Astrocyte (in vitro differentiated cells and primary cell): Measurements from ENCODE around the gene GMPR2. TPM values are rescaled to one million over a fixed set of nuclear protein-coding genes. Genes with fewer than 3 reads are reported as not detected.

Source experiments
- DNase-seq: peaks from one replicate; pipeline ENCODE4 v3.0.0-alpha.2; 2010; ENCODE audit warnings: low read depth
- FAIRE-seq: peaks from 2 replicates; lab custom pipeline; 2011; peaks lifted over from hg19 to GRCh38; lab: Jason Lieb, UNC
- H2AFZ ChIP-seq: 2 replicates; pipeline ENCODE4 v1.6.0; 2012; ENCODE audit warnings: low read depth, low read length, inconsistent platforms
- H3K27ac ChIP-seq: 2 replicates; pipeline ENCODE4 v1.5.1; 2011; ENCODE audit warnings: low read depth, low read length, inconsistent platforms
- H3K27me3 ChIP-seq: 2 replicates; pipeline ENCODE4 v1.6.0; 2011; ENCODE audit warnings: low read length, inconsistent platforms; ENCODE audit not compliant: insufficient read depth
- H3K36me3 ChIP-seq: 2 replicates; pipeline ENCODE4 v1.5.1; 2011; ENCODE audit warnings: low read length, inconsistent platforms; ENCODE audit not compliant: insufficient read depth
- H3K4me1 ChIP-seq: 2 replicates; pipeline ENCODE4 v1.5.1; 2011; ENCODE audit warnings: low read length, inconsistent platforms; ENCODE audit not compliant: insufficient read depth
- H3K4me2 ChIP-seq: 2 replicates; pipeline ENCODE4 v1.6.0; 2012; ENCODE audit warnings: low read length, inconsistent platforms
- H3K4me3 ChIP-seq: 2 replicates; pipeline ENCODE4 v1.5.1; 2011; ENCODE audit warnings: low read depth, mild to moderate bottlenecking, low read length, inconsistent platforms; ENCODE audit not compliant: insufficient read depth
- H3K79me2 ChIP-seq: 2 replicates; pipeline ENCODE4 v1.6.0; 2012; ENCODE audit warnings: mild to moderate bottlenecking, low read length, inconsistent platforms; ENCODE audit not compliant: insufficient read depth
- H3K9ac ChIP-seq: 2 replicates; pipeline ENCODE4 v1.6.0; 2012; ENCODE audit warnings: mild to moderate bottlenecking, low read length, inconsistent platforms
- H3K9me3 ChIP-seq: 2 replicates; pipeline ENCODE4 v1.5.1; 2012; ENCODE audit warnings: low read depth, mild to moderate bottlenecking, low read length, inconsistent platforms; ENCODE audit not compliant: insufficient read depth
- H4K20me1 ChIP-seq: 2 replicates; pipeline ENCODE4 v1.6.0; 2012; ENCODE audit warnings: low read length, inconsistent platforms; ENCODE audit not compliant: insufficient read depth
- H3K27ac Mint-ChIP-seq: one replicate; pipeline ENCODE4 v1.8.0; 2021; ENCODE audit warnings: mild to moderate bottlenecking, mixed read lengths; ENCODE audit not compliant: unreplicated experiment
- H3K27me3 Mint-ChIP-seq: one replicate; pipeline ENCODE4 v1.8.0; 2021; ENCODE audit warnings: low read depth, mixed read lengths; ENCODE audit not compliant: unreplicated experiment
- H3K36me3 Mint-ChIP-seq: one replicate; pipeline ENCODE4 v1.8.0; 2021; ENCODE audit warnings: low read depth, mixed read lengths; ENCODE audit not compliant: unreplicated experiment
- H3K4me1 Mint-ChIP-seq: one replicate; pipeline ENCODE4 v1.8.0; 2021; ENCODE audit warnings: low read depth, mixed read lengths; ENCODE audit not compliant: unreplicated experiment
- H3K4me3 Mint-ChIP-seq: one replicate; pipeline ENCODE4 v1.8.0; 2021; ENCODE audit warnings: mild to moderate bottlenecking, moderate library complexity, mixed read lengths; ENCODE audit not compliant: unreplicated experiment
- H3K9me3 Mint-ChIP-seq: one replicate; pipeline ENCODE4 v1.8.0; 2021; ENCODE audit warnings: mild to moderate bottlenecking, mixed read lengths; ENCODE audit not compliant: unreplicated experiment
- EZH2 ChIP-seq: IDR thresholded peaks from 2 replicates; pipeline ENCODE4 v1.6.1; 2012; ENCODE audit warnings: mild to moderate bottlenecking, low read length, inconsistent platforms; ENCODE audit not compliant: insufficient read depth
- total RNA-seq: library from RNA; stranded (reverse); gene quantifications from 2 replicates; pipeline ENCODE4 v1.2.1, GENCODE V29; 2021
- TF ChIP-seq, protein P1 (sequence below): IDR thresholded peaks from 2 replicates; pipeline ENCODE4 v1.5.1; 2011; ENCODE audit warnings: low read depth, mild to moderate bottlenecking, inconsistent platforms, low read length, moderate library complexity; ENCODE audit not compliant: insufficient read depth

Gene GMPR2
- total RNA-seq, 1 donor from 2014 or later = 66.5 TPM

DNA sequence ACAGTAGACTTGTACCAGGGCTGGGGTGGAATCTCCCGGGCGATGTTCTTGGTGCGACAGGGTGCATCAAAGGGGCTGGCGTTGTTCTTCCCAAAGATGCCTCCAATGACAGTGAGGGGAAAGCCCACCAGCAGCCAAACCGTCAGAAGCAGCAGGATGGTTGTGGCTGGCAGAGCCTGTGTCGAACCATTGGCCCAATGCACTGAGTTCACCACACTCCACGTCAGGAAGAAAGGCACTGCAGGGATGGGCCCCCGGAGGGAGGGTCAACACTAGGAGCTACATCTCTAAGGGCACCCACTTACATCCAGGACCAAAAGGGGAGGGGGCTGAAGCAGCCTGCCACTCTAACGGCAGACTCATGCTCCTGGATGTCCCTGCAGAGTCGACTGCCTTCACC, 42.3 kb upstream of the GMPR2 start:
- Histone ChIP-seq H2AFZ (no peak overlapping the region), H3K4me1 (peaks cover 17% of the 10 kb centered on the region), H3K4me3 (no peak overlapping the region), H3K27me3 (no peaks in the 10 kb centered on the region), H3K9ac (no peak overlapping the region), H3K27ac (no peak overlapping the region), H3K9me3 (no peaks in the 10 kb centered on the region), H3K4me2 (no peak overlapping the region), H3K79me2 (peaks cover 68% of the 10 kb centered on the region), H3K36me3 (peaks cover 28% of the 10 kb centered on the region), H4K20me1 (peaks cover 21% of the 10 kb centered on the region)
- Mint-ChIP-seq H3K27me3 (no peaks in the 10 kb centered on the region), H3K36me3 (peaks cover 17% of the 10 kb centered on the region), H3K4me1 (peaks cover 26% of the 10 kb centered on the region), H3K4me3 (no peak overlapping the region), H3K9me3 (no peaks in the 10 kb centered on the region), H3K27ac (no peak overlapping the region)
- FAIRE-seq (no peak), DNase-seq (no peak)
- TF ChIP-seq, protein P1, sequence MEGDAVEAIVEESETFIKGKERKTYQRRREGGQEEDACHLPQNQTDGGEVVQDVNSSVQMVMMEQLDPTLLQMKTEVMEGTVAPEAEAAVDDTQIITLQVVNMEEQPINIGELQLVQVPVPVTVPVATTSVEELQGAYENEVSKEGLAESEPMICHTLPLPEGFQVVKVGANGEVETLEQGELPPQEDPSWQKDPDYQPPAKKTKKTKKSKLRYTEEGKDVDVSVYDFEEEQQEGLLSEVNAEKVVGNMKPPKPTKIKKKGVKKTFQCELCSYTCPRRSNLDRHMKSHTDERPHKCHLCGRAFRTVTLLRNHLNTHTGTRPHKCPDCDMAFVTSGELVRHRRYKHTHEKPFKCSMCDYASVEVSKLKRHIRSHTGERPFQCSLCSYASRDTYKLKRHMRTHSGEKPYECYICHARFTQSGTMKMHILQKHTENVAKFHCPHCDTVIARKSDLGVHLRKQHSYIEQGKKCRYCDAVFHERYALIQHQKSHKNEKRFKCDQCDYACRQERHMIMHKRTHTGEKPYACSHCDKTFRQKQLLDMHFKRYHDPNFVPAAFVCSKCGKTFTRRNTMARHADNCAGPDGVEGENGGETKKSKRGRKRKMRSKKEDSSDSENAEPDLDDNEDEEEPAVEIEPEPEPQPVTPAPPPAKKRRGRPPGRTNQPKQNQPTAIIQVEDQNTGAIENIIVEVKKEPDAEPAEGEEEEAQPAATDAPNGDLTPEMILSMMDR = no peak

DNA sequence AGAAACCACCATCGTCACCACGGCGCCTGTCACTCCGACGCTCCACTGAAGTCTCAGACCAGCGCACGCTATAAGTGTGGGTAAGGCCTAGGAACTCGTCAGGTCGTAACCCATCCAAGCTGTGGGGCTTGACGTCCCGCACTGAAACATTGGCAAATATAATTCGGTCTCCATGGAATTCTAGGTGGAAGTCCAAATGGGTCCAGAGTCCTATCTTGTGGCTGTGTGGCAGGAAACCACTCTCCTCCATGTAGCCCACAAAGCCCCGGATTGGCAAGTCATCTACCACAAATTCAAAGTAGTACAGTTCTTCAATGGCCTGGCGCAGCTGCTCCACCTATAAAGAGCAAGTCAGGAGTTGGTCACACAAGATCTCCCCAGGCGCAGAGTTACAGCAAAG, 39.8 kb upstream of the GMPR2 start:
- no peak overlapping the region for H3K4me3 ChIP-seq
- H3K4me1 Mint-ChIP-seq = peaks cover 22% of the 10 kb centered on the region
- no peak for DNase-seq

DNA sequence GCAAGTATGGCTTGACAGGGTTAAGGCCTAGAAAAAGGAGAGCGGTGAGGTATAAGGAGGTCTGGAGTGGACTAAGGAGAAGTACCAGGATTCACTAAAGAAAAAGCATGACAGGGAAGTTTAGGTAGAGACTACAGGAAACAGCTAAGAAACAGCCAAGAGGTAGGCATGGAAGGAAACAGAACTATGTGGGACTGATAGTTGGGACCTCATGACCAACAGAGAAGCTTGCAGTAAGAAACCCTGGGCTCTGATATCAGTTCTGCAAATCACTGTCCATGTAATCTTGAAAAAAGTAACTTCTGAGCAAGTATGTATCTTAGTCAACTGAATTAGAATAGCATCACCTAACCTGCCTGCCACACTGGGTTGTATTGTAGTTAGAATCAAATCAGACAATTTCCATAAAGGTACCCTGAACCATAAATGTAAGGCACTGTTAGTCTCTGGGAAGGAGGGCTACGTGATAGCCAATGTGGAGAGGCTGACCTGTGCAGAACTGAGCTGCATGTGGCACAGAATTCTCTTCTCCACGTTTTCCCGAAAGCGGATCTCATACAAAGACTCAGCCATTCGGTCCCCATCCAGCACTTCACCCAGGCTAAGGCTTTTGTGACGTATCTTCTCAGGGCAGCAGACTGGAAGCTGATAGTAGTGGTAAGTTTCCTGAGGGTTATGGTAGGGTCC, 38.4 kb upstream of the GMPR2 start:
- H2AFZ ChIP-seq = no peak overlapping the region
- H4K20me1 ChIP-seq = peaks cover 5% of the 10 kb centered on the region
- Mint-ChIP-seq H3K27me3 (no peaks in the 10 kb centered on the region), H3K4me1 (peaks cover 19% of the 10 kb centered on the region), H3K27ac (peak overlapping the region; percentile 35), H3K4me3 (peak overlapping the region; percentile 96), H3K9me3 (peaks cover 4% of the 10 kb centered on the region), H3K36me3 (peaks cover 21% of the 10 kb centered on the region)
- H3K27me3 ChIP-seq = no peaks in the 10 kb centered on the region
- H3K9ac ChIP-seq = peak overlapping the region; percentile 99
- H3K36me3 ChIP-seq = peaks cover 18% of the 10 kb centered on the region
- H3K4me3 ChIP-seq = peak overlapping the region; percentile 69
- H3K27ac ChIP-seq = peak overlapping the region; percentile 97
- H3K79me2 ChIP-seq = peaks cover 64% of the 10 kb centered on the region
- TF ChIP-seq, protein P1 = no peak
- no peak for TF ChIP-seq EZH2
- FAIRE-seq = no peak
- H3K9me3 ChIP-seq = no peaks in the 10 kb centered on the region
- H3K4me1 ChIP-seq = peaks cover 5% of the 10 kb centered on the region
- peak overlapping the region; percentile 95 for H3K4me2 ChIP-seq
- DNase-seq = no peak

More for the DNA sequence above, 39.8 kb upstream of the GMPR2 start:
- H3K79me2 ChIP-seq = peaks cover 64% of the 10 kb centered on the region
- FAIRE-seq = no peak
- H3K4me3 Mint-ChIP-seq = peak overlapping the region; percentile 34
- H3K27me3 Mint-ChIP-seq = no peaks in the 10 kb centered on the region
- no peak overlapping the region for H2AFZ ChIP-seq
- no peaks in the 10 kb centered on the region for H3K9me3 ChIP-seq
- peaks cover 18% of the 10 kb centered on the region for H3K36me3 ChIP-seq
- H3K36me3 Mint-ChIP-seq = peaks cover 17% of the 10 kb centered on the region
- H3K9ac ChIP-seq = no peak overlapping the region
- H3K27ac ChIP-seq = no peak overlapping the region
- no peaks in the 10 kb centered on the region for H3K27me3 ChIP-seq
- no peak for TF ChIP-seq EZH2
- TF ChIP-seq, protein P1 = no peak
- H3K9me3 Mint-ChIP-seq = no peaks in the 10 kb centered on the region
- H3K4me2 ChIP-seq = no peak overlapping the region
- peaks cover 8% of the 10 kb centered on the region for H3K4me1 ChIP-seq
- no peak overlapping the region for H3K27ac Mint-ChIP-seq
- H4K20me1 ChIP-seq = peaks cover 1% of the 10 kb centered on the region
